Measurements from ENCODE around the gene WDR27.

GRCh38 chr6:169409742-169410312 lies 292.0 kb downstream of the WDR27 start:
- TF ChIP-seq CTCF (conservative IDR thresholded peaks at IDR 0.05; ENCODE audit: low read length) (no peak), EZH2phosphoT487 (IDR thresholded peaks at IDR 0.05; ENCODE audit: borderline replicate concordance) (no peak)

All from Loucy (cell line).